Transverse colon (tissue), 4 donors: Measurements from ENCODE around the gene KRTAP12-2.

Experiments used
- CTCF ChIP-seq, 5 experiments: fragments of 200-600 bp in 3 of 5; fragments of 450-650 bp in 2 of 5; sonication (generic) in 3 of 5; IDR thresholded peaks; 1 replicate in 2 of 5; 2 replicates in 3 of 5; pipeline ENCODE4 v1.5.1; 2016 to 2017; ENCODE audit warnings: antibody characterized with exemption in 5 of 5, inconsistent platforms in 3 of 5, mild to moderate bottlenecking in 2 of 5, moderate library complexity in 1 of 5
- EP300 ChIP-seq: sonication (generic); formaldehyde crosslinking; IDR thresholded peaks from one replicate; pipeline ENCODE4 v1.6.1; 2017; ENCODE audit warnings: antibody characterized with exemption, low read depth
- POLR2A ChIP-seq: fragments of 450-650 bp; IDR thresholded peaks from one replicate; pipeline ENCODE4 v1.6.1; 2016; ENCODE audit warnings: antibody characterized with exemption, mild to moderate bottlenecking, moderate library complexity
- POLR2AphosphoS5 ChIP-seq, 3 donors: sonication (generic); formaldehyde crosslinking; IDR thresholded peaks; one replicate each; pipeline ENCODE4 v1.6.1; 2016; ENCODE audit warnings: antibody characterized with exemption in 3 of 3

GRCh38 chr21:44636209-44637017, 30.3 kb downstream of the KRTAP12-2 start:
- TF ChIP-seq POLR2A: no peak
- no peak for TF ChIP-seq CTCF (IDR thresholded peaks at IDR 0.05)
- TF ChIP-seq POLR2AphosphoS5 (IDR thresholded peaks at IDR 0.05): no peak
- no peak for TF ChIP-seq EP300
